ENCODE data around the gene IL36A. TPM values are rescaled to one million over a fixed set of nuclear protein-coding genes. Genes with fewer than 3 reads are reported as not detected.

The IL36A gene
- total RNA-seq, 1 experiment from 2014 or later: not detected

DNA sequence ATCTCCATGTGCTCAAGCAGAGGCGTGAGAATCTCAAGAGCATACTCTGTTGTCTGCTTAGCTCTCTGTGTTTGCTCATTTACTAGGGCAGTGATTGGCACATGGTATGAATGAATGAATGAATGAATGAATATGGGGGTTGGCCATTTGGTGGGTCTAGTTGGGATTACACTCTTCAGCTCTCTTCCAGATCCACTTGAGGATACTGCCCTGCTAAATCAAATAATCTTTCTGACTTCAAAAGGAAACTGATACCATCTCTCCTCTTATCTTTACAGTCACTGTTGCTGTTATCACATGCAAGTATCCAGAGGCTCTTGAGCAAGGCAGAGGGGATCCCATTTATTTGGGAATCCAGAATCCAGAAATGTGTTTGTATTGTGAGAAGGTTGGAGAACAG is 25.5 kb upstream of the IL36A start:
- no TSS peak for BruUV-seq (replicated peaks)
- Histone ChIP-seq H3K9me3 (ENCODE audit: low read length) (no peaks in the 10 kb centered on the region), H3K4me3 (ENCODE audit: low read length) (no peak overlapping the region), H3K27ac (ENCODE audit: low read length) (no peak overlapping the region), H3K4me2 (ENCODE audit: low read length) (no peak overlapping the region), H2AFZ (ENCODE audit: low read length) (no peak overlapping the region), H3K9ac (ENCODE audit: low read length) (no peak overlapping the region), H3K9me2 (replicated peaks; ENCODE audit: low read length) (no peaks in the 10 kb centered on the region), H3F3A (ENCODE audit: low read length, unreplicated experiment) (no peaks in the 10 kb centered on the region), H3K4me1 (ENCODE audit: insufficient read depth, low read length) (no peaks in the 10 kb centered on the region), H3K79me2 (ENCODE audit: low read length) (no peaks in the 10 kb centered on the region), H3K27me3 (ENCODE audit: low read length) (peaks cover 13% of the 10 kb centered on the region; the same call in 1 of the 2 replicates), H4K20me1 (ENCODE audit: low read length) (no peaks in the 10 kb centered on the region), H3K36me3 (ENCODE audit: low read depth, low read length) (no peaks in the 10 kb centered on the region)
- ChIA-PET CTCF (no interaction called here), POLR2A (ENCODE audit: unreplicated experiment) (interaction anchor here (0.7 kb wide), 1 partner anchor 12 kb away, joined by 3 read pairs; no protein-coding TSS in a partner anchor)
- DNase-seq (no peak), ATAC-seq (no peak)
- TF ChIP-seq EZH2phosphoT487 (IDR thresholded peaks at IDR 0.05; ENCODE audit: borderline replicate concordance, low read length) (no peak), EZH2 (IDR thresholded peaks at IDR 0.05; ENCODE audit: low read length, unreplicated experiment) (no peak)
- TF ChIP-seq, protein P1, sequence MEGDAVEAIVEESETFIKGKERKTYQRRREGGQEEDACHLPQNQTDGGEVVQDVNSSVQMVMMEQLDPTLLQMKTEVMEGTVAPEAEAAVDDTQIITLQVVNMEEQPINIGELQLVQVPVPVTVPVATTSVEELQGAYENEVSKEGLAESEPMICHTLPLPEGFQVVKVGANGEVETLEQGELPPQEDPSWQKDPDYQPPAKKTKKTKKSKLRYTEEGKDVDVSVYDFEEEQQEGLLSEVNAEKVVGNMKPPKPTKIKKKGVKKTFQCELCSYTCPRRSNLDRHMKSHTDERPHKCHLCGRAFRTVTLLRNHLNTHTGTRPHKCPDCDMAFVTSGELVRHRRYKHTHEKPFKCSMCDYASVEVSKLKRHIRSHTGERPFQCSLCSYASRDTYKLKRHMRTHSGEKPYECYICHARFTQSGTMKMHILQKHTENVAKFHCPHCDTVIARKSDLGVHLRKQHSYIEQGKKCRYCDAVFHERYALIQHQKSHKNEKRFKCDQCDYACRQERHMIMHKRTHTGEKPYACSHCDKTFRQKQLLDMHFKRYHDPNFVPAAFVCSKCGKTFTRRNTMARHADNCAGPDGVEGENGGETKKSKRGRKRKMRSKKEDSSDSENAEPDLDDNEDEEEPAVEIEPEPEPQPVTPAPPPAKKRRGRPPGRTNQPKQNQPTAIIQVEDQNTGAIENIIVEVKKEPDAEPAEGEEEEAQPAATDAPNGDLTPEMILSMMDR (conservative IDR thresholded peaks at IDR 0.05; ENCODE audit: low read depth, low read length): no peak
- intact Hi-C loops (cut with micrococcal nuclease): no loop called here

GRCh38 chr2:112980537-112980936 is 24.7 kb upstream of the IL36A start:
- no peaks in the 10 kb centered on the region for H3K9me3 ChIP-seq (ENCODE audit: low read length)
- ATAC-seq: no peak

GRCh38 chr2:112985090-112985489 is 20.2 kb upstream of the IL36A start:
- H2AFZ ChIP-seq (ENCODE audit: low read length): no peak overlapping the region
- ATAC-seq (no peak), DNase-seq (no peak)
- H3K9me3 ChIP-seq (ENCODE audit: low read length): peaks cover 5% of the 10 kb centered on the region; the same call in 1 of the 2 replicates
- no peak overlapping the region for H3K27ac ChIP-seq (ENCODE audit: low read length)
- TF ChIP-seq EZH2phosphoT487 (IDR thresholded peaks at IDR 0.05; ENCODE audit: borderline replicate concordance, low read length) (no peak), EZH2 (IDR thresholded peaks at IDR 0.05; ENCODE audit: low read length, unreplicated experiment) (no peak)
- TF ChIP-seq, protein P1 (conservative IDR thresholded peaks at IDR 0.05; ENCODE audit: low read depth, low read length): no peak
- no peak overlapping the region for H3K9ac ChIP-seq (ENCODE audit: low read length)
- H3K36me3 ChIP-seq (ENCODE audit: low read depth, low read length): no peaks in the 10 kb centered on the region
- POLR2A ChIA-PET (ENCODE audit: unreplicated experiment): no interaction called here
- BruUV-seq (replicated peaks): no TSS peak
- no peaks in the 10 kb centered on the region for H4K20me1 ChIP-seq (ENCODE audit: low read length)
- intact Hi-C loops (cut with micrococcal nuclease): no loop called here
- CTCF ChIA-PET: no interaction called here
- no peak overlapping the region for H3K4me3 ChIP-seq (ENCODE audit: low read length)
- H3K4me2 ChIP-seq (ENCODE audit: low read length): no peak overlapping the region
- no peaks in the 10 kb centered on the region for H3K79me2 ChIP-seq (ENCODE audit: low read length)
- no peaks in the 10 kb centered on the region for H3F3A ChIP-seq (ENCODE audit: low read length, unreplicated experiment)
- H3K9me2 ChIP-seq (replicated peaks; ENCODE audit: low read length): no peaks in the 10 kb centered on the region
- peaks cover 13% of the 10 kb centered on the region; the same call in 1 of the 2 replicates for H3K27me3 ChIP-seq (ENCODE audit: low read length)
- H3K4me1 ChIP-seq (ENCODE audit: insufficient read depth, low read length): no peaks in the 10 kb centered on the region

More at GRCh38 chr2:112980537-112980936, 24.7 kb upstream of the IL36A start:
- no TSS peak for BruUV-seq (replicated peaks)
- intact Hi-C loops (cut with micrococcal nuclease): no loop called here
- H3K4me1 ChIP-seq (ENCODE audit: insufficient read depth, low read length): no peaks in the 10 kb centered on the region
- TF ChIP-seq EZH2 (IDR thresholded peaks at IDR 0.05; ENCODE audit: low read length, unreplicated experiment) (no peak), EZH2phosphoT487 (IDR thresholded peaks at IDR 0.05; ENCODE audit: borderline replicate concordance, low read length) (no peak)
- TF ChIP-seq, protein P1 (conservative IDR thresholded peaks at IDR 0.05; ENCODE audit: low read depth, low read length): no peak
- H3F3A ChIP-seq (ENCODE audit: low read length, unreplicated experiment): no peaks in the 10 kb centered on the region
- H2AFZ ChIP-seq (ENCODE audit: low read length): no peak overlapping the region
- H3K36me3 ChIP-seq (ENCODE audit: low read depth, low read length): no peaks in the 10 kb centered on the region
- H3K4me2 ChIP-seq (ENCODE audit: low read length): no peak overlapping the region
- ChIA-PET CTCF (no interaction called here), POLR2A (ENCODE audit: unreplicated experiment) (no interaction called here)
- DNase-seq: no peak
- no peak overlapping the region for H3K4me3 ChIP-seq (ENCODE audit: low read length)
- H4K20me1 ChIP-seq (ENCODE audit: low read length): no peaks in the 10 kb centered on the region
- no peak overlapping the region for H3K9ac ChIP-seq (ENCODE audit: low read length)
- no peaks in the 10 kb centered on the region for H3K9me2 ChIP-seq (replicated peaks; ENCODE audit: low read length)
- H3K27ac ChIP-seq (ENCODE audit: low read length): no peak overlapping the region
- peaks cover 13% of the 10 kb centered on the region; the same call in 1 of the 2 replicates for H3K27me3 ChIP-seq (ENCODE audit: low read length)
- H3K79me2 ChIP-seq (ENCODE audit: low read length): no peaks in the 10 kb centered on the region

All from PC-3 (cell line).